ENCODE data around the gene NLE1.
A peak's percentile ranks its signal among the peaks of the same experiment; 100 is the strongest.

NLE1 gene

DNA sequence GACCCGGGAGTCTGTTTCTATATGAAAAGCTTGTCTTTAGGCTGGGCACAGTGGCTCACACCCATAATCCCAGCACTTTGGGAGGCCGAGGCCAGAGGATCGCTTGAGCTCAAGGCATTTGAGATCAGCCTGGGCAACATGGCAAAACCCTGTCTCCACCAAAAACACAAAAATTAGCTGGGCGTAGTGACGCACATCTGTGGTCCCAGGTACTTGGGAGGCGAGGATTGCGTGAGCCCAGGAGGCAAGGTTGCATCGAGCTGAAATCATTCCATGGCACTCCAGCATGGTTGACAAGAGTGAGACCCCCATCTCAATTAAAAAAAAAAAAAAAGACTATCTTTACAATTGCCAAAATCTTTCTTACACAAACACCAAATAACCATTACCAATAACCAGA, 55.9 kb downstream of the NLE1 start:
- no peak for DNase-seq (ENCODE audit: low spot score)

DNA sequence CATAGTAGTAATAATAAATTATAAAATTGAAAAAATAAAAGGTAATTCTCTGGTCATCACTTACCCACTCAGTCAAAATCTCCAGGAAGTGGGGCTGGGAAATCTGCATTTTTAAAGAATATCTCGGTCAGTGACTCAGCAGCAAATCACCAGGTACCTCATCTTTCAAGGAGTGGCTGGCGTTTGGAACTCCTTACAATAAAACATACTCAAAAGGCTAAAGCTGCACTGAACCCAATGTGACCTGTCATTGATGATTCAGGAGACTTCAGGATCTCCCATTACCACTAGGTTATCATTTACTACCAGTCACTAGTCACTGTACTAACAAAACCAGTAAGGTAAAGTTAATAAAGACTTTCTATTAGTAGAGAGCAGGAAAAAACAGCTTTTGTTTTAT, 57.1 kb downstream of the NLE1 start:
- DNase-seq (ENCODE audit: low spot score) = no peak

DNA sequence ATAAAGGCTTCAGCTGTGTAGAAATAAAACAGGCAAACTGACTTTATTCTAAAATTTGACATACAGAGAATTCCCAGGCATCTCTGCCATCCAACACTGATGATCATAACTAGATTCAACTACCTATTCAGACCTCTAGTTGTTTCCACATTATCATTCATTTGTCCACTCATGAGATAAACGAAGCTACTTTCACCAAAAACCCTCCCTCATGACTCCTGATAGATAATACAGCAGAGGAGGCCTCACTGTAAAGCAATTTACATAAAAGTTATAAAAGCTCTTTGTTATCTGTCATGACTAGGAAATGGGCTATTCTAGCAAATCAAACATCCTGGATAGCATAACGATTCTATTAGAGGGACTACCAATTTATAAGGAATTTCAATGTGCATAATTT, 59.0 kb downstream of the NLE1 start:
- no peak for DNase-seq (ENCODE audit: low spot score)

DNA sequence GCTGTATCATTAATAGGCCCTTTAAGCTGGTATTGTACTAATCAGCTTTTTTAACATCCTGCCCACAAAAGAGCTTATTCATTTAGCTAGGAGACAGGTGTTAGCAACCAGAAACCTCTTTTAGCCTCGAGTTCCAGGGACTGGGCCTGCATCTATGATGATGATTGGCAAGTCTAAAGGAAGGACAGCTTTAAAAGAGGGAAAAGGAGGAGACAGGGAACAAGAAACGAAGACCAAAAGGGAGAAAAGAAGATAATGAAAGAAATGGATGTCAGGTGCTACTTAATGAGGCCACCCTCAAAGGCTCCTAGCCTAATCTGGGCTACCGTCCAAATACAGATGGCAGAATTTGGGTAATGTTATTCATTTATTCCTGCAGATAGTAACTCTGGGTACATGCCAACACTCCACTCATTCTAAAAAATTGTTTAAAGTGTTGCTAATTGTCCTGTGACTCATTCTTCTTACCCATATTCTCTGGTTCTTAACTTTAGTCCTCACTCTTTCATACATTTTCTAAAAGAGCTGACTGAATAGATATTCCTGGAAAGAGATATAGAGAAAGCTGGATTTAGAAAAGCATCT, 59.9 kb downstream of the NLE1 start:
- peak; percentile 34 for DNase-seq (ENCODE audit: low spot score)

DNA sequence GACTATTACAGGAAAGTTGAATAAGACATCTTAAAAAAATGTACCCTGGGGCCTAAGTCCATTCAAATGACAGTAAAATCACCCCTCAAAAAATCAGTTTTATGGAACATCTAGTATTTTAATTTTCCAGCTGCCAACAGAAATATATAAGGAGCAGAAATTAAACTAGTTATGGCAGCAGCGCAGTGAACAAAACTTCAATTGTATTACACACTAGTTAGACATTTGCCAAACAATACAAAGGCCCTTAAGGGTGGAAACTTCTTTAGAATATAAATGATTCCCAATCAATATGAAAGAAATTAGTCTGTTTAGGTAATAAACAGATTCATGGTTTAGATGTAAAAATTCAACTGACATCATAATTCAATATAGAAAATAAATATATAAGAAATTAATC, 60.5 kb downstream of the NLE1 start:
- no peak for DNase-seq (ENCODE audit: low spot score)

DNA sequence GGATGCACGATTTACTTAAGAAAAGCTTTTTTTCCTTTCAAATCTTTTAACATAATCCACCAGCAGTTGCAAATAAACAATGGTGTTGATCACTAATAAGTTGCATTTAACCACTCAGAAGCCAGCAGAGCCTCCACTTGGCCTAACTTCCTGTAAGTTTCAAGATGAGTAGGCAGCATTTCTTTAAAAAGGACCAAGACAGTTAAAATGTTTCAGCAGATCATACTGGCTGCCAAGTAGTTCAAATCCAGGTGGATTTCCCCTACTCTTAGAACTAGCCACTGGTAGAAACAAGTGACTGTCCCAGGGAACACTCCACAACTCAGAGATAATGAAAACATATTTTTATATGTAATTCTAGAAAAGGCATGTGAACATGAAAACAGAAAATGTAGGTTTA, 61.6 kb downstream of the NLE1 start:
- DNase-seq (ENCODE audit: low spot score) = no peak

DNA sequence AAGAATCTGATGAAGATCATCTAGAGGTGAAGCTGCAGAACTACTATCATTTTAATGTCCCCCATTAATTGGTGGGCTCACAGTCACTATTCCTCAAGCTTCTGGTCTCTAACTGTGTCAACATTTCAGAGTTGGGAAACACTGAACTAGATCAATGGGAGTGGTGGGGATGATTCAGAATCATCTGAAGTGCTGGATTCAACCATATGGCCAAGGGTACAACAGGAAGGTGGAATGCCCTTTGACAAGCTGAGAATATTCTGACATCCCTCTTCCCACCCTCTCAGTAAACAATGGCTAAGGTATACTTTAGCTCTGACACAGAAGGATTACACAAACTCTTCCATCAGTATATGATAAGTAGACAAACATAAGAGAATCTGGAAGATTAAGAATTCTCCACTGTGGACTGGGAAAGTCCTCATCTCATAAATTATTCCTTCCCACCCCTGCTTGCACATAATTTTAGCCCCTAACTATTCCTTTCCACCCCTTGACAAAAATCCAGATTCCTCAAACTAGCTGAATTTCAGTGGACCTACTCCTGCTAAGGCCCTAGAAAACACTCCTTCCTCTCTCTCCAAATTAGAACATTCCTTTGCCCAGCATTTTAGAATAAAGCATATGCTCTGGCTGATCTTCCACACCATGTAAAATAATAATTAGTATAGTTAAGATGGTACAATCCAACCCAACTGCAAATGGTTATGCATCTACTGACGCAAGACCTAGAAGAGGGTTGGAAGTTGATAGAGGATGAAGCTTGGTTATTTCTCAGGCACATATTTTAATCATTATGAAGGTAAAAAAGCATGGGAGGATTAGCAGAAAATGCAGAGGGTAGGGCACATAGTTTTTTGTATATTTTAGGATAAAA, 62.3 kb downstream of the NLE1 start:
- DNase-seq (ENCODE audit: low spot score) = no peak

All from Ammon's horn (tissue), 1 donor.